GM12878 (cell line): Measurements from ENCODE around the gene GEMIN7. TPM values are rescaled to one million over a fixed set of nuclear protein-coding genes. Genes with fewer than 3 reads are reported as not detected.

Source experiments
- ATAC-seq: fragments of 200-7000 bp; cut with Tn5 transposase; 3 replicates; pipeline ENCODE4 v1.9.1; 2020; ENCODE audit warnings: mild to moderate bottlenecking, moderate library complexity
- BruUV-seq: library from RNA; stranded (reverse); fragments of 400-500 nt; replicated peaks from 2 replicates; lab custom pipeline; 2021; lab: Mats Ljungman, UMichigan
- CTCF ChIA-PET: fragments of 300-600 bp; sonication (Branson Sonifier 250); formaldehyde crosslinking; extraction: SDS; loops from one replicate; lab custom pipeline; 2021; ENCODE audit warnings: inconsistent platforms; lab: Yijun Ruan, JAX
- POLR2A ChIA-PET: fragments of 350-600 bp; formaldehyde crosslinking; extraction: SDS; loops from one replicate; lab custom pipeline; 2021; ENCODE audit warnings: inconsistent platforms; lab: Charles Lee
- RAD21 ChIA-PET: fragments of 300-600 bp; sonication (Branson Sonifier 250); formaldehyde crosslinking; loops from one replicate; lab custom pipeline; 2023; ENCODE audit warnings: antibody characterized with exemption; ENCODE audit not compliant: unreplicated experiment; lab: Charles Lee
- SMC1A ChIA-PET: fragments of 300-600 bp; sonication (Branson Sonifier 250); formaldehyde crosslinking; loops from one replicate; lab custom pipeline; 2023; ENCODE audit not compliant: unreplicated experiment, uncharacterized antibody; lab: Charles Lee
- DNase-seq: peaks from one replicate; pipeline ENCODE4 v3.0.0-alpha.2; 2011; ENCODE audit warnings: low read depth, low spot score
- FAIRE-seq: peaks from 3 replicates; lab custom pipeline; 2011; peaks lifted over from hg19 to GRCh38; lab: Jason Lieb, UNC
- H2AFZ ChIP-seq: 2 replicates; pipeline ENCODE4 v1.6.0; 2011; ENCODE audit warnings: low read depth, low read length, control low read depth; ENCODE audit not compliant: control insufficient read depth
- H3K27ac ChIP-seq: 2 replicates; pipeline ENCODE4 v1.5.1; 2011; ENCODE audit warnings: control low read depth; ENCODE audit not compliant: control insufficient read depth, insufficient read depth
- H3K27me3 ChIP-seq, 2 experiments: replicated peaks in 1 of 2; 2 replicates each; pipeline versions ENCODE4 v1.6.0 to v1.6.1; 2011; ENCODE audit warnings: low read length in 1 of 2; ENCODE audit not compliant: control insufficient read depth in 2 of 2, insufficient read depth in 2 of 2
- H3K36me3 ChIP-seq, 2 experiments: 2 replicates each; pipeline ENCODE4 v1.5.1; 2011; ENCODE audit warnings: low read length in 1 of 2; ENCODE audit not compliant: control insufficient read depth in 2 of 2, insufficient read depth in 2 of 2
- H3K4me1 ChIP-seq: 2 replicates; pipeline ENCODE4 v1.6.1; 2011; ENCODE audit warnings: mild to moderate bottlenecking, low read length, moderate library complexity, mixed read lengths; ENCODE audit not compliant: control insufficient read depth, insufficient read depth
- H3K4me2 ChIP-seq: 2 replicates; pipeline ENCODE4 v1.6.0; 2011; ENCODE audit warnings: control low read depth; ENCODE audit not compliant: control insufficient read depth, insufficient read depth
- H3K4me3 ChIP-seq: fragments of 200-600 bp; sonication (generic); 2 replicates; pipeline ENCODE4 v1.5.1; 2016
- H3K79me2 ChIP-seq: 2 replicates; pipeline ENCODE4 v1.6.0; 2011; ENCODE audit warnings: low read length; ENCODE audit not compliant: control insufficient read depth, insufficient read depth
- H3K9ac ChIP-seq: 2 replicates; pipeline ENCODE4 v1.8.0; 2011; ENCODE audit warnings: low read length, control low read depth, mixed read lengths; ENCODE audit not compliant: control insufficient read depth, insufficient read depth
- H3K9me3 ChIP-seq: replicated peaks from 3 replicates; pipeline ENCODE4 v1.5.1; 2011; ENCODE audit warnings: mild to moderate bottlenecking, low read length; ENCODE audit not compliant: control insufficient read depth, insufficient read depth
- H4K20me1 ChIP-seq: 2 replicates; pipeline ENCODE4 v1.6.0; 2011; ENCODE audit not compliant: control insufficient read depth, insufficient read depth
- ETV6 ChIP-seq, 2 experiments: fragments of 450-650 bp in 1 of 2; IDR thresholded peaks in 1 of 2; conservative IDR thresholded peaks in 1 of 2; 2 replicates each; pipeline ENCODE4 v1.6.1; 2014; ENCODE audit warnings: antibody characterized with exemption in 1 of 2, borderline replicate concordance in 1 of 2, low read depth in 1 of 2, mild to moderate bottlenecking in 1 of 2, moderate library complexity in 1 of 2
- HSF1 ChIP-seq: fragments of 150-350 bp; IDR thresholded peaks from 2 replicates; pipeline ENCODE4 v1.6.1; 2014; ENCODE audit warnings: mild to moderate bottlenecking, low read depth, low read length
- MLLT1 ChIP-seq: fragments of 450-650 bp; IDR thresholded peaks from 2 replicates; pipeline ENCODE4 v1.6.1; 2016; ENCODE audit warnings: mild to moderate bottlenecking
- RB1 ChIP-seq: fragments of 450-650 bp; formaldehyde crosslinking; IDR thresholded peaks from 2 replicates; pipeline ENCODE4 v1.6.1; 2017; ENCODE audit warnings: mild to moderate bottlenecking, borderline replicate concordance
- WGBS: methylation state at CpG from one replicate; pipeline ENCODE4 v1.1.6; 2016; ENCODE audit warnings: low lambda C conversion rate; ENCODE audit not compliant: insufficient replicate concordance, insufficient coverage; ENCODE audit errors: missing lambda C conversion rate; 5-methylcytosine and 5-hydroxymethylcytosine counted together
- in situ Hi-C: fragments of 300-500 bp; cut with MboI; formaldehyde crosslinking; loops from 9 replicates; pipeline ENCODE4 v1.14.3; 2018; ENCODE audit warnings: mixed read lengths
- intact Hi-C: fragments of 100-400 bp; cut with micrococcal nuclease; formaldehyde crosslinking; loops from one replicate; pipeline ENCODE4 v1.14.2; 2022; ENCODE audit not compliant: unreplicated experiment
- polyA plus RNA-seq, 11 experiments: library from polyadenylated mRNA; depleted of rRNA in 4 of 11; unstranded in 6 of 11; stranded (reverse) in 5 of 11; fragments of >200 nt; fragmentation: Nextera tagmentation in 4 of 11; fragmentation: Illumina TruSeq in 1 of 11; extraction: Ambion mirVana in 4 of 11; extraction: Trizol in 1 of 11; gene quantifications; 1 replicate in 1 of 11; 2 replicates in 10 of 11; pipeline versions ENCODE4 v1.2.1 to v1.2.3, GENCODE V29; 2011 to 2016; ENCODE audit warnings: inconsistent platforms in 2 of 11, missing spikeins in 2 of 11, low read depth in 1 of 11
- total RNA-seq, 4 experiments: library from RNA; depleted of rRNA in 3 of 4; stranded (reverse); fragments of >200 nt in 3 of 4; fragmentation: Illumina TruSeq in 1 of 4; extraction: Trizol in 1 of 4; gene quantifications; 2 replicates each; pipeline versions ENCODE4 v1.2.1 to v1.2.3, GENCODE V29; 2013 to 2021

Gene GEMIN7
- total and polyA plus RNA-seq, 10 of the 15 experiments (the other 5 are each of a cell fraction or from before 2014, with no cell fraction given), result 21.1 to 76.7 (median 44.9) TPM

- FAIRE-seq (no peak), DNase-seq (no peak), ATAC-seq (no peak)
- Histone ChIP-seq H3K36me3 (peaks cover 0 to 3% of the 10 kb centered on the region in 2 experiments; a peak in 2 of 4 replicates), H3K4me1 (peaks cover 73% of the 10 kb centered on the region), H3K4me2 (peak overlapping the region; percentile 52), H3K4me3 (no peak overlapping the region), H2AFZ (no peak overlapping the region), H3K9me3 (no peaks in the 10 kb centered on the region), H3K79me2 (peaks cover 67% of the 10 kb centered on the region), H3K27ac (peak overlapping the region; percentile 31; the same call in 1 of the 2 replicates), H3K27me3 (no peaks in the 10 kb centered on the region), H4K20me1 (peaks cover 3% of the 10 kb centered on the region; the same call in 1 of the 2 replicates), H3K9ac (no peak overlapping the region)
- TF ChIP-seq HSF1 (no peak), ETV6 (conservative IDR thresholded peaks at IDR 0.05 in 1 of 2, IDR thresholded peaks at IDR 0.05 in 1 of 2; ENCODE audit: borderline replicate concordance in 1 of 2, low read depth in 1 of 2) (no peak), RB1 (no peak), MLLT1 (peak; percentile 64; the same call in 1 of the 2 replicates)
- RAD21 ChIA-PET, result interaction anchor here (1.0 kb wide), 1 partner anchor 21 kb away, joined by 5 read pairs; no protein-coding TSS in a partner anchor
- CTCF ChIA-PET, result interaction anchor here (0.6 to 3.2 kb wide), 4 partner anchors 9 to 99 kb away, joined by 3 to 13 read pairs (median 4); partner anchors contain the start of gene PPP1R37
- in situ Hi-C loops, result no loop called here
- BruUV-seq, result no TSS peak
- intact Hi-C loops, result no loop called here
- POLR2A ChIA-PET, result interaction anchor here (1.7 kb wide), 1 partner anchor 23 kb away, joined by 5 read pairs; the partner anchor contains the start of gene PPP1R37
- SMC1A ChIA-PET, result interaction anchor here (1.2 kb wide), 1 partner anchor 10 kb away, joined by 3 read pairs; no protein-coding TSS in a partner anchor
- 84% methylated on average over 21 of the region's 21 CpGs for WGBS
Measured at GRCh38 chr19:45115809-45116615, 37.0 kb downstream of the GEMIN7 start.
